GM10266 (cell line): ENCODE measurements around the gene POR.
A peak's percentile ranks its signal among the peaks of the same experiment; 100 is the strongest.

Source experiments
- DNase-seq: peaks from one replicate; pipeline ENCODE4 v3.0.0; 2012; ENCODE audit errors: extremely low spot score
- CTCF ChIP-seq: IDR thresholded peaks from 2 replicates; pipeline ENCODE4 v1.5.1; 2012; ENCODE audit warnings: mild to moderate bottlenecking, low read depth; ENCODE audit not compliant: control insufficient read depth, insufficient read depth; ENCODE audit errors: missing control alignments

Gene POR

GRCh38 chr7:75989500-75990388 lies 74.8 kb downstream of the POR start:
- TF ChIP-seq CTCF = no peak
- DNase-seq = peak; percentile 47

GRCh38 chr7:75991531-75992082 lies 76.7 kb downstream of the POR start:
- DNase-seq = no peak
- TF ChIP-seq CTCF = no peak

GRCh38 chr7:75992083-75992755 lies 77.3 kb downstream of the POR start:
- no peak for TF ChIP-seq CTCF
- no peak for DNase-seq

- TF ChIP-seq CTCF = no peak
- DNase-seq = peak; percentile 72
Measured at GRCh38 chr7:75993689-75994387, 78.9 kb downstream of the POR start.

GRCh38 chr7:75994388-75995051 lies 79.6 kb downstream of the POR start, which contains the start of gene TMEM120A:
Gene TMEM120A, minus strand, starts transcription at chr7:75994595. Its CDS starts 25 bp downstream, at chr7:75994570.
- DNase-seq = peak; percentile 99
- TF ChIP-seq CTCF = no peak

- no peak for DNase-seq
- no peak for TF ChIP-seq CTCF
Measured at GRCh38 chr7:75995052-75995471, 80.1 kb downstream of the POR start.
